ENCODE results near the gene NKAIN2.

- no peak for TF ChIP-seq POLR2AphosphoS5 (IDR thresholded peaks at IDR 0.05)
- TF ChIP-seq POLR2A (IDR thresholded peaks at IDR 0.05), result no peak
- TF ChIP-seq CTCF (IDR thresholded peaks at IDR 0.05), result no peak
These were observed 955.0 kb downstream of the NKAIN2 start for GRCh38 chr6:124758663-124759062.

Measured in sigmoid colon (tissue), 4 donors.